Measurements from ENCODE around the gene CHRM2.

The CHRM2 gene

DNA sequence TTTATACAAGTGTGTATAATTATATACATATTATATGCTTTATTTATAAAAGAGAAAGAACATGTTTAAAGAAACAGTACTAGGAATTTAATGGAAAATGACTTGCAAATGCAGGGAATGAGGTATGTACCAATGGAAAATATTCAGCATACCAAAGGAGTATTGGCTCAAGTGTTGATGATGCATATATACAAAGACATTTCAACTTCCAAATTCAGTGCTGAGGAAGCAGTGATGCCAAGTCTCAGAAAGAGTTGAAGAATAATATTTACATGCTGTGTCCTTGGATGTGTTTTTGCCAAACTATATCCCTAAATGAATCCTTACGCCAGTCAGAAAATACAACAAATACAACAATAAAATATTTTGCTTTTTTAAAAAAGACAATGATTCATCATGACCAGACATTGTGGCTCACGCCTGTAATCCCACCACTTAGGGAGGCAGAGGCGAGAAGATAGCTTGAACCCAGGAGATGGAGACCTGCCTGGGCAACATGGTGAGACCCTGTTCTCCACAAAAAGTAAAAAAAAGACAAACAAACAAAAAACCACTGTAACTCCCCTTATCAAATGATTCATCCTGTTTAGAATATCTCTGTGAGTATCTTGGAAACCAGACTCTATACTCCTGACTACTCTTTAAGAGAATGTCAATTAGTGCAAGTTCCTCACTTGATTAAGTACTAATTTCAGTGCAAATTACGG lies 157.2 kb downstream of the CHRM2 start:
- no peak for DNase-seq (ENCODE audit: low read depth in 2 of 2)

DNA sequence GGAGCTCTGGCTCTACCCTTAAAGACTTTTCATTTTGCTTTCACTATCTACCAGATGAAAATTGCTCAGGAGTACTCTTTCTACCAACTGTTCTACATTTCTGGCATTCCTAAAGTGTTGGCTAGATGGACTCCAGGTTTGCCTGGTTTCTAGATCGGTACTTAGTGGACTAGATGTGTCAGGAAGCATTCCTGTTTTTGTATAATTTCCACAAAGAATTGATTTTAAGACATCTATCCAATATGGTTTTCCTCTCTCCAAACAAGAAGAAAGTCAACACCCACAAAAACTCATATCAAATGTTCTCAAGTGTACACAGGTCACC lies 157.7 kb downstream of the CHRM2 start:
- DNase-seq (ENCODE audit: low read depth in 2 of 2): no peak

DNA sequence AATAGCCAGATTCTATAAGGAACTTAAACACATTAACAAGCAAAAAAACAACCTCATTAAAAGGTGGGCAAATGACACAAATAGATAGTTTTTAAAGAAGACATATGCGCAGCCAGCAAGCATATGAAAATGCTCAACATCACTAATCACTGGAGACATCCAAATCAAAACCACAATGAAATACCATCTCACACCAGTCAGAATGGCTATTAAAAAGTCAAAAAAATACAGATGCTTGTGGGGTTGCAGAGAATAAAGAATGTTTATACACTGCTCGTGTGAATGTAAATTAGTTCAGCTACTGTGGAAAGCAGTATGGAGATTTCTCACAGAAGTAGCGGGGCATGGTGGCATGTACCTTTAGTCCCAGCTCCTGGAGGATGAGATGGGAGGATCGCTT lies 164.0 kb downstream of the CHRM2 start:
- no peak for DNase-seq (ENCODE audit: low read depth in 2 of 2)

DNA sequence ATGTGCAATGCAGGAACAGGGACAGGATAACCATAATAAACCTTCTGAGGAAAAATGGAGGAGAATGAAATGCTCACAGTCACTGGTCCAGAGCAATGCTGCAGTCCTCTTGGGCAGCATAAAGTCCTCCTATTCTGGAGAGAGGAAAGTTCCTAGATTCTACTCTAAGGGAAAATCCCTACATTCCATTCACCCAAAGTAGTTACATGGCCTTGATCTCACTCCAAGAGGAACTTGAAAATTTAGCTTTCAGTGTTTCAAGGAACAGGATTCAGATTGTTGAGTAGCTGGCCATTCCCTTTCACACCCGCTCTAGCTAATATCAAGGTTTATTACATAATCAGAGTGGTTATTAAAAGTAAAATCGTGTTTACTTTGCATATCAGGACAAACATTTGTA lies 168.3 kb downstream of the CHRM2 start:
- no peak for DNase-seq (ENCODE audit: low read depth in 2 of 2)

DNA sequence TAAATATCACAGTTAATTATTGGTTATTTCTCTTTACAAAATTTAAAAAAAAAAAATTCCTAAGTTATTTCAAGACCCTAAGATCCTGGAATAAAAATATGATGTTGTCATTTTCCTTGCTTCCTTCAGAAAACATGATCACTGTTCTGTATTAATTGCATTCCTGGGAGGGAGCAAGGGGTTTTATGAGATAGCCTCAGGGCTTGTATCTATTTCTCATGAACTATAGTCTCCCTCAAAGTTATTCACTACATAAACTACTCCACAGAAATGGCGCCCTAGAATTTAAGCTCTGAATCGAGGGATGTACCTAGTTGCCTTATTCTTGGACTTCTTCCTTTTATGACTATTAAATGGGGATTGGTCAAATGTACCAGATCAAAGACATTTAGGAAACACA lies 170.3 kb downstream of the CHRM2 start:
- no peak for DNase-seq (ENCODE audit: low read depth in 2 of 2)

DNA sequence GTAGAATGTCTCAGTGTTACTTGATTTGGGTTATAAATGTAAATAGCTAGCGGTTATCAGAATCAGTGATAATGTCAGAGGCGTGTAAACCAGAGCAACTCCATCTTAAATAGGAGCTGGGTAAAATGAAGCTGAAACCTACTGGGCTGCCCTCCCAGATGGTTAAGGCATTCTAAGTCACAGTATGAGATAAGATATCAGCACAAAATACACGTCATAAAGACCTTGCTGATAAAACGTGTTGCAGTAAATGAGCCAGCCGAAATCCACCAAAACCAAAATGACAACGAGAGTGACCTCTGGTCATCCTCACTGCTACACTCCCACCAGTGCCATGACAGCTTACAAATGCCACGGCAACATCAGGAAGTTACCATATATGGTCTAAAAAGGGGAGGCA lies 172.3 kb downstream of the CHRM2 start:
- no peak for DNase-seq (ENCODE audit: low read depth in 2 of 2)

DNA sequence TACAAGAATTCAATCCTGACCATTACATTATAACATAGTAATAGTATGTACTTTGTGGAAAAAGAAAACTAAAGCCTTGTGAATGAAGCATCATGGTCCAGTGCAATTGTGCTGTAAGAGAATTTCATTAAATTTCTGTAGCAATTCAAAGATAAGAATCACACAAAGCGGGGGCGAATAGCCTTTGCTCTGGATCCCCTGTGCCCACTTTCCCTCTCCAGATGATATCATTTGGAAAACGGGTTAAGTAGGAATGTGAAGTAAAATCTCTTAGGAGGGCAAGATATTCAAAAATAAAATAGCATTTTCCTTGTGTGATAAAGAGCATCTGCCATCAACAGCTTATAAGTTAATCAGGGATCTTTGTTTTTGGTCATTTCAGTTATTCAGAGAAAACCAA lies 177.1 kb downstream of the CHRM2 start:
- DNase-seq (ENCODE audit: low read depth in 2 of 2): no peak

DNA sequence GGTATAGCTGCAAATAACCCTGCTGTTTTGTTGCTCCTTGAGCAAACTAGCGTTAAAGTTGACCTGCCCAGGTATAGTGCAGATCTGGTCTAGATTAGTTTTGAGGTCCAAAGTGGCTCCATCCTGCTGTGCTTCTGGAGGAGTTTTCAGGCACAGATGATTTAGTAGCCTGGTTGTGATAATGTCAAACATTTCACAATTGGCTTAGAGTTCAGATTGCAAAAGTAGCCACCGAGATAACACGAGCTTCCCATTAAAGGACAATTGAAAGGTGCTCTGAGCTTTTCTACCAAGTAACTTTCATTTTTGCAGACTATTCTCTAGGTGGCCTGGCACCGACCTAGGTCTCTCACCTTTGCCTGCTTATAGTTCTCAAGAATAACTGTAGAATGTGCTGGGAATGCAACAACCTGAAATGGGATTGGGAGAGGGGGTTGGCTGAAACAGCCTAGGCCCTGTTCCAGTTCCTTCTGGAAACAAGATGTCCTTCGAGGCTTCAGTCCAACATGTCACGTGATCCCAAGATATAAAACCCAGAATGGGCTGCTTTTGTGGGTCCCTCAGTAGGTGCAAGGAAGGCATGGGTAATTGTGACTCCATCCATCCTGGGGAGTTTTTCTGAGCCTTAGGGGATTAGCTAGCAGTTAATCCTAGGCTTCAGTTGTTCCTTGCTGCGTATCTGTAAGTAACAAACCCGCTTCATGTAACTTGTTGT lies 201.0 kb downstream of the CHRM2 start:
- DNase-seq (ENCODE audit: low read depth in 2 of 2): no peak

Data from stimulated activated CD8-positive, alpha-beta memory T cell treated with anti-CD3 and anti-CD28 coated beads, Interleukin-15, amount 100 ng/mL, for 48 hours (primary cell).